GM18526 (cell line): Measurements from ENCODE around the gene DOP1B.

Experiments used
- POLR2A ChIP-seq: IDR thresholded peaks from 3 replicates; pipeline ENCODE4 v1.6.1; 2011; ENCODE audit not compliant: insufficient read length; ENCODE audit errors: extremely low read depth

DOP1B gene

GRCh38 chr21:36185523-36185922 is 28.9 kb downstream of the DOP1B start:
- no peak for TF ChIP-seq POLR2A

- no peak for TF ChIP-seq POLR2A
Measured at GRCh38 chr21:36186081-36186480, 29.5 kb downstream of the DOP1B start.

- TF ChIP-seq POLR2A = no peak
Measured at GRCh38 chr21:36186506-36187399, 30.1 kb downstream of the DOP1B start.

GRCh38 chr21:36188081-36188681 is 31.6 kb downstream of the DOP1B start:
- no peak for TF ChIP-seq POLR2A

GRCh38 chr21:36188937-36189336 is 32.3 kb downstream of the DOP1B start:
- no peak for TF ChIP-seq POLR2A

GRCh38 chr21:36190736-36191135 is 34.1 kb downstream of the DOP1B start:
- no peak for TF ChIP-seq POLR2A

GRCh38 chr21:36193200-36193599 is 36.6 kb downstream of the DOP1B start:
- TF ChIP-seq POLR2A = no peak

GRCh38 chr21:36194024-36194423 is 37.4 kb downstream of the DOP1B start:
- no peak for TF ChIP-seq POLR2A

GRCh38 chr21:36195613-36196012 is 39.0 kb downstream of the DOP1B start:
- TF ChIP-seq POLR2A = no peak

- no peak for TF ChIP-seq POLR2A
Measured at GRCh38 chr21:36199021-36199420, 42.4 kb downstream of the DOP1B start.

- TF ChIP-seq POLR2A = no peak
Measured at GRCh38 chr21:36200081-36200561, 43.5 kb downstream of the DOP1B start.

GRCh38 chr21:36202726-36203602 is 46.3 kb downstream of the DOP1B start:
- TF ChIP-seq POLR2A = no peak

- no peak for TF ChIP-seq POLR2A
Measured at GRCh38 chr21:36203603-36203889, 46.9 kb downstream of the DOP1B start.

GRCh38 chr21:36204980-36205379 is 48.4 kb downstream of the DOP1B start:
- no peak for TF ChIP-seq POLR2A

GRCh38 chr21:36205962-36206361 is 49.3 kb downstream of the DOP1B start:
- no peak for TF ChIP-seq POLR2A
